A549 (cell line): Measurements from ENCODE around the gene TMA7B. TPM values are rescaled to one million over a fixed set of nuclear protein-coding genes. Genes with fewer than 3 reads are reported as not detected.

ENCODE experiments used
- ATAC-seq, 2 experiments: fragments of 200-7000 bp in 1 of 2; fragments of >200 bp in 1 of 2; cut with Nextera tagmentation in 1 of 2; cut with Tn5 transposase in 1 of 2; 3 replicates each; pipeline versions ENCODE4 v1.8.0 to v1.9.1; 2018 to 2020; ENCODE audit warnings: mild to moderate bottlenecking in 1 of 2, moderate library complexity in 1 of 2
- CTCF ChIA-PET: fragments of 300-600 bp; sonication (Branson Sonifier 250); formaldehyde crosslinking; extraction: SDS; loops from one replicate; lab custom pipeline; 2021; ENCODE audit warnings: antibody characterized with exemption, inconsistent platforms; lab: Yijun Ruan, JAX
- POLR2A ChIA-PET: fragments of 350-600 bp; formaldehyde crosslinking; extraction: SDS; loops from one replicate; lab custom pipeline; 2021; ENCODE audit warnings: antibody characterized with exemption, inconsistent platforms; lab: Yijun Ruan, JAX
- DNase-seq, 2 experiments: peaks; one replicate each; pipeline versions ENCODE4 v3.0.0 to v3.0.0-alpha.2; 2011 to 2016; ENCODE audit warnings: low read depth in 1 of 2, low spot score in 1 of 2
- FAIRE-seq: peaks from 2 replicates; lab custom pipeline; 2011; peaks lifted over from hg19 to GRCh38; lab: Jason Lieb, UNC
- H3K27ac ChIP-seq, 2 experiments: fragments of >200 bp; sonication (Bioruptor Twin); formaldehyde crosslinking; 3 replicates each; pipeline ENCODE4 v1.5.1; 2016 to 2017
- H3K4me1 ChIP-seq: fragments of >200 bp; sonication (Bioruptor Twin); formaldehyde crosslinking; 3 replicates; pipeline ENCODE4 v1.6.1; 2016
- H3K4me2 ChIP-seq: fragments of >200 bp; sonication (Bioruptor Twin); formaldehyde crosslinking; 3 replicates; pipeline ENCODE4 v1.6.1; 2016
- H3K4me3 ChIP-seq: fragments of >200 bp; sonication (Bioruptor Twin); formaldehyde crosslinking; 3 replicates; pipeline ENCODE4 v1.5.1; 2016
- H3K9me3 ChIP-seq: fragments of >200 bp; sonication (Bioruptor Twin); formaldehyde crosslinking; 3 replicates; pipeline ENCODE4 v1.6.1; 2016
- ATOH8 ChIP-seq: fragments of 250-450 bp; sonication (Bioruptor Pico); IDR thresholded peaks from 2 replicates; pipeline ENCODE4 v1.5.0; 2020; ENCODE audit warnings: low read depth, mild to moderate bottlenecking, moderate library complexity
- CHD2 ChIP-seq: fragments of 150-350 bp; IDR thresholded peaks from 2 replicates; pipeline ENCODE4 v1.6.1; 2014; ENCODE audit warnings: low read length; ENCODE audit not compliant: partially characterized antibody
- E2F6 ChIP-seq: IDR thresholded peaks from 2 replicates; pipeline ENCODE4 v1.6.1; 2012; ENCODE audit warnings: low read depth, borderline replicate concordance
- EHMT2 ChIP-seq: fragments of 200-600 bp; sonication (generic); IDR thresholded peaks from 2 replicates; pipeline ENCODE4 v1.6.1; 2016; ENCODE audit warnings: antibody characterized with exemption, low read depth, mild to moderate bottlenecking, moderate library complexity
- ESRRA ChIP-seq: fragments of 150-350 bp; IDR thresholded peaks from 2 replicates; pipeline ENCODE4 v1.6.1; 2014; ENCODE audit warnings: mild to moderate bottlenecking, low read length, borderline replicate concordance
- FOSL2 ChIP-seq, 2 experiments: fragments of 450-650 bp in 1 of 2; fragments of >200 bp in 1 of 2; sonication (Bioruptor Twin) in 1 of 2; formaldehyde crosslinking; IDR thresholded peaks; 2 replicates each; pipeline versions ENCODE4 v1.5.0 to v1.6.1; 2016 to 2020; ENCODE audit warnings: mild to moderate bottlenecking in 1 of 2, moderate library complexity in 1 of 2
- FOXS1 ChIP-seq: fragments of 250-450 bp; sonication (Bioruptor Pico); IDR thresholded peaks from 2 replicates; pipeline ENCODE4 v1.5.0; 2020; ENCODE audit warnings: mild to moderate bottlenecking, moderate library complexity
- KDM1A ChIP-seq: fragments of 200-600 bp; sonication (generic); IDR thresholded peaks from 2 replicates; pipeline ENCODE4 v1.6.1; 2016; ENCODE audit warnings: low read depth, mild to moderate bottlenecking
- PBX3 ChIP-seq: IDR thresholded peaks from 2 replicates; pipeline ENCODE4 v1.6.1; 2012
- RAD21 ChIP-seq, 2 experiments: fragments of >200 bp in 1 of 2; sonication (Bioruptor Twin) in 1 of 2; formaldehyde crosslinking in 1 of 2; IDR thresholded peaks in 1 of 2; conservative IDR thresholded peaks in 1 of 2; 2 replicates in 1 of 2; 3 replicates in 1 of 2; pipeline ENCODE4 v1.6.1; 2012 to 2018; ENCODE audit warnings: inconsistent platforms in 1 of 2
- RFX5 ChIP-seq: fragments of 450-650 bp; IDR thresholded peaks from 2 replicates; pipeline ENCODE4 v1.7.1; 2014; ENCODE audit warnings: antibody characterized with exemption, mild to moderate bottlenecking, moderate library complexity
- SREBF2 ChIP-seq: fragments of 450-650 bp; IDR thresholded peaks from 2 replicates; pipeline ENCODE4 v1.6.1; 2014; ENCODE audit warnings: mild to moderate bottlenecking, moderate library complexity
- ZC3H11A ChIP-seq: fragments of 450-650 bp; IDR thresholded peaks from 2 replicates; pipeline ENCODE4 v1.6.1; 2014; ENCODE audit warnings: antibody characterized with exemption, mild to moderate bottlenecking
- ZNF302 ChIP-seq: fragments of 250-450 bp; sonication (Bioruptor Pico); IDR thresholded peaks from 2 replicates; pipeline ENCODE4 v1.9.0; 2021; ENCODE audit warnings: inconsistent platforms, mild to moderate bottlenecking, moderate library complexity
- ZSCAN20 ChIP-seq: fragments of 250-450 bp; sonication (Bioruptor Pico); IDR thresholded peaks from 2 replicates; pipeline ENCODE4 v1.8.0; 2022; ENCODE audit warnings: mild to moderate bottlenecking, moderate library complexity
- WGBS: methylation state at CpG from one replicate; pipeline ENCODE4 v1.1.6; 2017; ENCODE audit errors: missing lambda C conversion rate; 5-methylcytosine and 5-hydroxymethylcytosine counted together
- polyA plus RNA-seq, 4 experiments: library from polyadenylated mRNA; depleted of rRNA in 3 of 4; stranded (reverse); fragments of >200 nt; fragmentation: RNase III in 1 of 4; extraction: RNeasy Plus Mini Kit Qiagen cat#74134 plus additional on column Dnase treatment in 1 of 4; gene quantifications; 2 replicates in 3 of 4; 3 replicates in 1 of 4; pipeline ENCODE4 v1.2.3, GENCODE V29; 2011 to 2017
- TF ChIP-seq, protein P1 (sequence below): fragments of 150-350 bp; IDR thresholded peaks from 2 replicates; pipeline ENCODE4 v1.6.1; 2014; ENCODE audit warnings: low read depth, mild to moderate bottlenecking, low read length

The TMA7B gene
- polyA plus RNA-seq, 2 of the 4 experiments (the other 2 are of a cell fraction): not detected

DNA sequence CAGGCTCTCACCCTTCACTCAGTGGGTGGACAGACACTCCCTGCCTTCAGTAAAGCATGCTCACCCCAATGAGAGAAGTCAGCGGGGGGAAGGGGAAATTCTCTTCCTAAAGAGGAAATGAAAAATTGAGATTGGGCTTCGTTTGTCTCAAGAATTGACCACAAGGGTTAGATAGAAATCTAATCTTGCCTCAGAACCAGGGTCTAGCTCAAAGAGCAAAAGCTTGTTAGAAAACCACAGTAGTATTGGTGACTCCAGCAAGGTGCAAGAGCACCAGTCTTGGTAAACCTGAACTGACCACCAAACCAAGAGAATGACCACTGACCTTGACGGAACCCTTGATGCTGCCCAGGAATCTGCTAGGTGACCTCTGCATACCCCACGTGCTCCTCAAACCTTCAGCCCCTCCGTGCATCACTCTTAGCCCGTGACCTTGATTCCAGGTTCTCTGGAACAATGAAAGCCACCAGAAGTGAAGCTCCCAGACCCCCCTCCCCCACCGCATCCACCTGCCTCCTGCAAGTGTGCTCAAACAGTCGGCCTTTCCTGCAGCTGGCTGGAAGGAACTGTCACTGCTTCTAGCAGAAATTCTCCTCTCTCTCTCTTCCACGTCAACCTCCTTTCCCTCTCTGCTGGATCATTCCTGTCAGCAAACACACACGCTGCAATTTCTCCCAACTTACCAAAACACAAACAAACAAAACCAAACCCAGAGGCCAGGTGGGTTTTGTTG, 3.1 kb upstream of the TMA7B start:
- DNase-seq (no peak), ATAC-seq (no peak), FAIRE-seq (no peak)
- no peak overlapping the region for H3K27ac ChIP-seq
- CTCF ChIA-PET: interaction anchor here (1.6 kb wide), 1 partner anchor 68 kb away, joined by 5 read pairs; no protein-coding TSS in a partner anchor
- WGBS: 67% methylated on average over 9 of the region's 10 CpGs
- TF ChIP-seq RFX5 (no peak), ESRRA (no peak), EHMT2 (no peak), FOXS1 (CRISPR knock-in tag) (no peak), CHD2 (no peak), ZC3H11A (no peak), RAD21 (conservative IDR thresholded peaks at IDR 0.05 in 1 of 2, IDR thresholded peaks at IDR 0.05 in 1 of 2) (no peak), FOSL2 (IDR thresholded peaks at IDR 0.05) (no peak), FOSL2 (CRISPR knock-in tag; IDR thresholded peaks at IDR 0.05) (no peak), E2F6 (no peak), ZNF302 (CRISPR knock-in tag) (no peak), SREBF2 (no peak), ZSCAN20 (CRISPR knock-in tag) (no peak), PBX3 (no peak), ATOH8 (CRISPR knock-in tag) (no peak), KDM1A (no peak)
- TF ChIP-seq, protein P1, sequence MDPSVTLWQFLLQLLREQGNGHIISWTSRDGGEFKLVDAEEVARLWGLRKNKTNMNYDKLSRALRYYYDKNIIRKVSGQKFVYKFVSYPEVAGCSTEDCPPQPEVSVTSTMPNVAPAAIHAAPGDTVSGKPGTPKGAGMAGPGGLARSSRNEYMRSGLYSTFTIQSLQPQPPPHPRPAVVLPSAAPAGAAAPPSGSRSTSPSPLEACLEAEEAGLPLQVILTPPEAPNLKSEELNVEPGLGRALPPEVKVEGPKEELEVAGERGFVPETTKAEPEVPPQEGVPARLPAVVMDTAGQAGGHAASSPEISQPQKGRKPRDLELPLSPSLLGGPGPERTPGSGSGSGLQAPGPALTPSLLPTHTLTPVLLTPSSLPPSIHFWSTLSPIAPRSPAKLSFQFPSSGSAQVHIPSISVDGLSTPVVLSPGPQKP: no peak
- H3K9me3 ChIP-seq: no peaks in the 10 kb centered on the region
- POLR2A ChIA-PET: no interaction called here
- H3K4me2 ChIP-seq: no peak overlapping the region
- H3K4me1 ChIP-seq: no peaks in the 10 kb centered on the region
- no peak overlapping the region for H3K4me3 ChIP-seq

DNA sequence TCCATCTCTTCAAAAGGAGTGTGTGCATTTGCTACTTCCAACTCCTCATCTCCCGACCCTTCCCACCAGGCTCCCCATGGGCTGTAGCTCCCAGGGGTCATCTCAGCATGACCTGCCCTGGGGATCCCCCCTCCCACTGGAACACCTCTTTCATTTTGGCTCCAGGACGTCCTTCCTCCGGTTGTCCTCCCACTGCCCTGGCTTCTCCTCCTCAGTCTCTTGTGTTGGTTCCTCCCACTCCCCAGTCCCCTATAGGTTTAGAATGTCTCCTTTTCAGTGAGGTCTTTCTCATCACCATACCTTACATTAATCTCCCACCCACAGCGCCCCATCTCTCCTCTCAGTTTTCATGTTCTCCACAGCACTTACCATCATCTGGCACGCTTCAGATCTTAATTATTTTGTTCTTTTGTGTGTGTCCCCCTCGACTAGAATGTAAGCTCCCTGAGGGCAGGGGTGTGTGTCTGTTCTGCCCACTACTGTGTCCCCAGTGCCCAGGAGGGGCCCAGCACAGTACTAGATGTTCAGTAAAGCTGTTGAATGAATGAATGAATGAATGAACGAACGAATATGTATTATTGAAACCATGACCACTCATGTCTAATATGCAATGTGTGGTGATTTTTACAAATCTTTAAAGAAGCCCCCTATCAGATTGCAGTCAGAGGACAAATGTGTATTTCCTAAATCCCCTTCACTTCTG, 2.0 kb upstream of the TMA7B start:
- H3K27ac ChIP-seq: no peak overlapping the region
- FAIRE-seq: no peak
- no peak for DNase-seq
- no peaks in the 10 kb centered on the region for H3K9me3 ChIP-seq
- no peak overlapping the region for H3K4me3 ChIP-seq
- H3K4me1 ChIP-seq: no peaks in the 10 kb centered on the region
- TF ChIP-seq FOXS1 (CRISPR knock-in tag): no peak
- ChIA-PET POLR2A (no interaction called here), CTCF (interaction anchor here (1.0 to 1.6 kb wide), 2 partner anchors 43 to 67 kb away, joined by 3 to 5 read pairs; no protein-coding TSS in a partner anchor)
- ATAC-seq: no peak
- no peak overlapping the region for H3K4me2 ChIP-seq
- WGBS: 55% methylated on average over 8 of the region's 8 CpGs
